Measurements from ENCODE around the gene CFAP74. TPM values are rescaled to one million over a fixed set of nuclear protein-coding genes. Genes with fewer than 3 reads are reported as not detected.

The CFAP74 gene
- total RNA-seq, 2 experiments from 2014 or later = not detected

- CTCF ChIA-PET = no interaction called here
- DNase-seq (no peak), ATAC-seq (no peak)
- H3K4me1 Mint-ChIP-seq (ENCODE audit: low read depth) = peaks cover 4% of the 10 kb centered on the region
- H3K4me3 Mint-ChIP-seq = no peak overlapping the region
- no peaks in the 10 kb centered on the region for H3K9me3 Mint-ChIP-seq (ENCODE audit: insufficient read depth)
- no peaks in the 10 kb centered on the region for H3K36me3 Mint-ChIP-seq (ENCODE audit: low read depth)
- H3K27ac Mint-ChIP-seq = no peak overlapping the region
- H3K27me3 Mint-ChIP-seq (ENCODE audit: low read depth) = peaks cover 3% of the 10 kb centered on the region
- POLR2A ChIA-PET = no interaction called here
These were observed 86.7 kb downstream of the CFAP74 start for GRCh38 chr1:1916851-1917251.

DNA sequence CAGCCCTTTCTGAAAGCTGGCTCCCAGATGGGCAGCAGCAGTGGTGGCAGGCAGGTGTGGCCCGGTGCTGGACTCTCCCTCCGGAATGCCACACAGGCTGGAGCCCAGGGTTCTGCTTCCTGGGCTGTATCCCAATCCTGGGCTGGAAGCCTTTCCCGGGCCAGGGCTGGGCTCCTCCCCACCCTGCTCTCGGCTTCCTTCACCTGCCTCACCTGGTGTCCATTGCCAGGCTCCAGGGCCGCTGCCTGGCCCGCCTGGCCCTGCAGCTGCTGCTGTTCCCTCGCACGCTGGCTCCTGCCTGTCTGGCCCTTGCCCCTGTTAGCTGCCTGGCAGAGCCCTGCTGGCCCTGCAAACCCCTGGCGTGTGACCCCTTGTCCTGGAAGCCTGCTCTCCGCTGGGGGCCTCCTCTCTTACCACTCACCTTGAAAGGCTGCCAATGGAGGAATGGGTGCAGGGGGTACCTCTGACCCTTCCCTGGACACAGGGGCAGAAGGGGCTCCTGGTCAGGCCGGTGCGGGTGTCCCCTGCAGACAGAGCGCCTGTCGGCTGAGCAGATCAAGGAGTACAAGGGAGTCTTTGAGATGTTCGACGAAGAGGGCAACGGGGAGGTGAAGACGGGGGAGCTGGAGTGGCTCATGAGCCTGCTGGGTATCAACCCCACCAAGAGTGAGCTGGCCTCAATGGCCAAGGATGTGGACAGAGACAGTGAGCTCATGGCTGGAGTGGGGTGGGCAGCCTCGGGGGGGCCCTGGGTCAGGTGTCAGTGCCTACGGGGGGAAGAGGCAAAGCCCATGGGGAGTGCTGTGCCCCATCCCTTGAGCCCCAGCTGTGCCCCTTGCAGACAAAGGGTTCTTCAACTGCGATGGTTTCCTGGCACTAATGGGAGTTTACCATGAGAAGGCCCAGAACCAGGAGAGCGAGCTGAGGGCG is 87.4 kb downstream of the CFAP74 start:
- DNase-seq (no peak), ATAC-seq (no peak)
- H3K9me3 Mint-ChIP-seq (ENCODE audit: insufficient read depth) = no peaks in the 10 kb centered on the region
- CTCF ChIA-PET = no interaction called here
- no peaks in the 10 kb centered on the region for H3K36me3 Mint-ChIP-seq (ENCODE audit: low read depth)
- H3K27me3 Mint-ChIP-seq (ENCODE audit: low read depth) = peaks cover 3% of the 10 kb centered on the region
- no peak overlapping the region for H3K4me3 Mint-ChIP-seq
- POLR2A ChIA-PET = no interaction called here
- peaks cover 4% of the 10 kb centered on the region for H3K4me1 Mint-ChIP-seq (ENCODE audit: low read depth)
- no peak overlapping the region for H3K27ac Mint-ChIP-seq

DNA sequence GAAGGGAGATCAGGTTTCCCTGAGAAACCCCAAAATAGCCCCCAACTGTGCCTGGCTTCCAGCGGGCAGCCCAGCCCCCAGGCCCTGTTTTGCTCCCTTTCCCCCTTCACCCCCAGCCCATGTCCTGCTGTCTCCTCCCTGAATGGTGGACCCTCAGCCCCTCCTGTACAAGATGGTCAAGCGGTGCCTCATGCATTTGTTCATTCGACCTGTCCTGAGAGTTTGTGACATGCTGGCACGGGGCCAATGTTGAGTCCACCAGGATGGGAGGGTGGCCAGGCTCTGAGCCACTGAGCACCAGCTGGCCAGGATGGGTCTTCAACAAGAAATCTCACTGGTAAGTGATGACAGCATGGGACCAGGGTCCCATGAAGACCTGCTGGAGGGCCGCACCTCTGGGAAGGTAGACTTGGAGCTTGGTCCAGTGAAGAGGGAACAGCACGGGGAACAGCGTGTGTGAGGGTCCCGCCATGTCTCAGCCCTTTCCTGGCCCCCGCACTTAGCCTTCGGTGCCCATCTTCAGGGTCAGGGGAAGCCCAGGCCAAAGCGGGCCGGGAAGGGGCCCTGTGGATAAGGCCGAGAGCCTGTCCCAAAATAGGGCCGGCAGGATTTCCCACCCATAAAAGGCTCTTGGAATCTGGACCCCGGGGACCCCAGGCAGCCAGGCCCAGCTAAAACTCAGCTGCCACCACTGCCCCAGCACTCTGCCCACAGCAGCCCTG is 88.5 kb downstream of the CFAP74 start, which contains the start of gene CALML6:
Gene CALML6, plus strand, starts transcription at position 290 of the 722 bp plus-strand sequence. Its CDS starts 21 bp downstream, at position 311.
- DNase-seq (no peak), ATAC-seq (no peak)
- POLR2A ChIA-PET = no interaction called here
- Mint-ChIP-seq H3K4me3 (no peak within 1 kb of the TSS), H3K27me3 (ENCODE audit: low read depth) (peaks cover 3% of the 10 kb centered on the region), H3K27ac (no peak within 1 kb of the TSS), H3K36me3 (ENCODE audit: low read depth) (no peaks in the 10 kb centered on the region), H3K4me1 (ENCODE audit: low read depth) (peaks cover 8% of the 10 kb centered on the region), H3K9me3 (ENCODE audit: insufficient read depth) (no peaks in the 10 kb centered on the region)
- CTCF ChIA-PET = no interaction called here

GRCh38 chr1:1914101-1914970 is 89.2 kb downstream of the CFAP74 start:
- DNase-seq (no peak), ATAC-seq (no peak)
- no peak overlapping the region for H3K4me3 Mint-ChIP-seq
- H3K27me3 Mint-ChIP-seq (ENCODE audit: low read depth) = peaks cover 3% of the 10 kb centered on the region
- H3K36me3 Mint-ChIP-seq (ENCODE audit: low read depth) = no peaks in the 10 kb centered on the region
- H3K27ac Mint-ChIP-seq = no peak overlapping the region
- POLR2A ChIA-PET = no interaction called here
- CTCF ChIA-PET = no interaction called here
- no peaks in the 10 kb centered on the region for H3K9me3 Mint-ChIP-seq (ENCODE audit: insufficient read depth)
- H3K4me1 Mint-ChIP-seq (ENCODE audit: low read depth) = peaks cover 13% of the 10 kb centered on the region

- Mint-ChIP-seq H3K36me3 (ENCODE audit: low read depth) (no peaks in the 10 kb centered on the region), H3K27me3 (ENCODE audit: low read depth) (peaks cover 3% of the 10 kb centered on the region), H3K4me3 (no peak overlapping the region), H3K4me1 (ENCODE audit: low read depth) (peaks cover 16% of the 10 kb centered on the region), H3K9me3 (ENCODE audit: insufficient read depth) (no peaks in the 10 kb centered on the region), H3K27ac (no peak overlapping the region)
- ATAC-seq (no peak), DNase-seq (no peak)
- POLR2A ChIA-PET = no interaction called here
- CTCF ChIA-PET = no interaction called here
These were observed 92.1 kb downstream of the CFAP74 start for GRCh38 chr1:1911350-1912041.

- Mint-ChIP-seq H3K27me3 (ENCODE audit: low read depth) (peaks cover 3% of the 10 kb centered on the region), H3K27ac (no peak overlapping the region), H3K36me3 (ENCODE audit: low read depth) (no peaks in the 10 kb centered on the region), H3K9me3 (ENCODE audit: insufficient read depth) (no peaks in the 10 kb centered on the region), H3K4me1 (ENCODE audit: low read depth) (peaks cover 21% of the 10 kb centered on the region), H3K4me3 (peak overlapping the region; percentile 78)
- ATAC-seq = no peak
- no peak for DNase-seq
- ChIA-PET CTCF (interaction anchor here (2.4 to 4.2 kb wide), 2 partner anchors 12 to 134 kb away, joined by 14 to 38 read pairs; no protein-coding TSS in a partner anchor), POLR2A (no interaction called here)
These were observed 92.8 kb downstream of the CFAP74 start for GRCh38 chr1:1910651-1911331.

GRCh38 chr1:1910033-1910465 is 93.5 kb downstream of the CFAP74 start:
- Mint-ChIP-seq H3K4me1 (ENCODE audit: low read depth) (peaks cover 21% of the 10 kb centered on the region), H3K9me3 (ENCODE audit: insufficient read depth) (no peaks in the 10 kb centered on the region), H3K4me3 (peak overlapping the region; percentile 78), H3K36me3 (ENCODE audit: low read depth) (no peaks in the 10 kb centered on the region), H3K27ac (peak overlapping the region; percentile 84), H3K27me3 (ENCODE audit: low read depth) (peaks cover 3% of the 10 kb centered on the region)
- ChIA-PET POLR2A (interaction anchor here (0.6 to 2.2 kb wide), 5 partner anchors 18 to 130 kb away, joined by 3 to 11 read pairs (median 5); no protein-coding TSS in a partner anchor), CTCF (interaction anchor here (0.9 to 4.2 kb wide), 14 partner anchors 11 to 141 kb away, joined by 3 to 38 read pairs (median 5); no protein-coding TSS in a partner anchor)
- DNase-seq (no peak), ATAC-seq (no peak)

GRCh38 chr1:1908506-1908791 is 95.1 kb downstream of the CFAP74 start:
- Mint-ChIP-seq H3K27ac (peak overlapping the region; percentile 77), H3K9me3 (ENCODE audit: insufficient read depth) (no peaks in the 10 kb centered on the region), H3K27me3 (ENCODE audit: low read depth) (no peaks in the 10 kb centered on the region), H3K36me3 (ENCODE audit: low read depth) (no peaks in the 10 kb centered on the region), H3K4me3 (peak overlapping the region; percentile 67), H3K4me1 (ENCODE audit: low read depth) (peaks cover 21% of the 10 kb centered on the region)
- CTCF ChIA-PET = interaction anchor here (0.6 to 4.2 kb wide), 20 partner anchors 10 to 184 kb away, joined by 3 to 38 read pairs (median 4); partner anchors contain the start of gene CDK11A
- POLR2A ChIA-PET = interaction anchor here (0.9 to 2.2 kb wide), 8 partner anchors 9 to 184 kb away, joined by 3 to 11 read pairs (median 5); partner anchors contain the start of gene CDK11A
- DNase-seq (peak; percentile 50), ATAC-seq (peak; percentile 31)

- ChIA-PET CTCF (interaction anchor here (0.7 to 4.2 kb wide), 6 partner anchors 8 to 80 kb away, joined by 3 to 38 read pairs (median 15); no protein-coding TSS in a partner anchor), POLR2A (interaction anchor here (0.7 kb wide), 1 partner anchor 99 kb away, joined by 4 read pairs; no protein-coding TSS in a partner anchor)
- no peak for DNase-seq
- peaks cover 21% of the 10 kb centered on the region for H3K4me1 Mint-ChIP-seq (ENCODE audit: low read depth)
- H3K27ac Mint-ChIP-seq = no peak overlapping the region
- H3K4me3 Mint-ChIP-seq = no peak overlapping the region
- H3K9me3 Mint-ChIP-seq (ENCODE audit: insufficient read depth) = no peaks in the 10 kb centered on the region
- no peaks in the 10 kb centered on the region for H3K27me3 Mint-ChIP-seq (ENCODE audit: low read depth)
- no peaks in the 10 kb centered on the region for H3K36me3 Mint-ChIP-seq (ENCODE audit: low read depth)
- ATAC-seq = no peak
These were observed 96.4 kb downstream of the CFAP74 start for GRCh38 chr1:1907098-1907736.

All from activated CD8-positive, alpha-beta T cell treated with anti-CD3 and anti-CD28 coated beads, Interleukin-2, amount 10 ng/mL, durations not matched to agents 7 days and 5 days (primary cell).